ENCODE measurements around the gene RFPL2.
"Not testable (repeated sequence)": the region's sequence is repeated elsewhere in the genome, so short reads cannot be mapped to it uniquely, and the experiment has no call there.

RFPL2 gene

GRCh38 chr22:32164075-32164860 is 40.6 kb downstream of the RFPL2 start:
- DNase-seq (ENCODE audit: low read depth): no peak

DNA sequence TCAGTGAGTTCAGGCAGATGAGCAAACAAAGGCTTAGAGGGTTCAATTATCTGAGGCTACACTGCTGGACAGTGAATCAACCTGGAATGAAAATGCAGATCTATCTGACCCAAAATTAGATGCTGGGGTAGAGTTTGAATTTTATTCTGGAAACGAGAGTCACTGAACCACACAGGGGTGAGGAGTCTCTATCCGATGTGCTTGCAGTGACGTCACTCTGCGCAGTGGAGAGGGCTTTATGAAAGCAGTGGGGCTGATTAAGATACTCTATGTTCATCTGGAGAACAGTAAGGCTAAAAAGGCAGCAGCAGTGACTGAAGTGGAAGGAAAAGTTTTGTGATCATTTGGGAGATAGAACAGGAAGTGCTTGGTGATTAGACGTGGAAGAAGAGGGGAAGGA is 44.5 kb downstream of the RFPL2 start:
- DNase-seq (ENCODE audit: low read depth): not testable (repeated sequence)

GRCh38 chr22:32158712-32159533 is 46.0 kb downstream of the RFPL2 start, which contains the start of gene C22orf42:
Gene C22orf42 (minus strand): TSS chr22:32159303. CDS start chr22:32159215, 88 bp downstream.
- DNase-seq (ENCODE audit: low read depth): no peak

DNA sequence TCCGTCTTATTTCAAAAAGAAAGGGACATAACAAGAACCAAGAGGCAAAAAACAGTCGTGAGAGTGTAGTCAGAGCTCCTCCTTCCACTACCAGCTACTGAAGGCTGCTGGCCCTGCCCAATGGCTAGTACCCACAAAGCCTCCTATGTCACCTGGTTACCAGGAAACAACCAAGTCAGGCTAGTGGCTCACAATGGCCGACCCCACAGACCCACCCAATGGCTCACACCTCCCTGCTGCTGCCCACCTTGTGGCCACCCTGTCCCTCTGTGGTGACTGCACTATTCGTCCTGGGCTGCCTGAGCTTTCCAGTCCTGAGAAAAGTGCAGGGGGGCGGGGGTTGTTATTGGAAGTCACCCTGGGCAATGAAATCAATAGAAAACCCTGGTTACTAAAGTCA is 47.2 kb downstream of the RFPL2 start:
- DNase-seq (ENCODE audit: low read depth): not testable (repeated sequence)

- DNase-seq (ENCODE audit: low read depth): not testable (repeated sequence)
Measured at GRCh38 chr22:32154727-32155126, 50.1 kb downstream of the RFPL2 start.

GRCh38 chr22:32151641-32152040 is 53.2 kb downstream of the RFPL2 start:
- not testable (repeated sequence) for DNase-seq (ENCODE audit: low read depth)

DNA sequence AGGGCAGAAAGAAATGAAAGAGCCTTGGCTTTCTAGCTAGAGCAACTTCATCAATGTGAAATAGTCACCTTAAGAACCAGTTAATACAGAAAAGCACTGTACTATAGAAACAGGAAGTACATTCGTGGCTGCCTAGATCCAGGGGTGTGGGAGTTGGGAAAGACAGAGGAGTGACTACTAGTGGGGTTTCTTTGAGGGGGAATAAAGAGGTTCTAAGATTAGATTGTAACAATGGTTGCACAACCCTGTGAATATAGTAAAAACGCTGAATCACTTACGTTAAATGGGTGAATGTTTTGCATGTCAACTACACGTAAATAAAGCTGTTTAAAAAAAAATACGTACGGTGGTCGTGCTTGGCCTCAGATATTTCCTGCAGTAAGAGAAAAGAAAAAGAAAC is 54.2 kb downstream of the RFPL2 start:
- not testable (repeated sequence) for DNase-seq (ENCODE audit: low read depth)

DNA sequence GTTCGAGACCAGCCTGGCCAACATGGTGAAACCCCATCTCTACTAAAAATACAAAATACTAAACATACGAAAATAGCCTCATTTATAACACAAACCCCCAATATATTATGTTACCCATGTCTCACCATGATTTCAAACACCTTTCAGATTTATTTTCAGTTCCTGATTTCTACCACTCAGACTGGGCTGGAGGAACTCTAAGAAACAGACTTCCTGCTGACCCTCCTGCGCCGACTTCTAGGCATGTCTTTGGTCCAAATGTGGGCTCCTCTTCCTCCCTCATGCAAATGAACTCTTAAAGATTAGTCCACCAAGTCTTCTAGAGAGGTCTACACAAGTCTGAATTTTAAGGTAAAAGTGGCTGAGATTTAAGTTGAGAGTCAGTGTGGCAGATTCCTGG is 56.5 kb downstream of the RFPL2 start:
- not testable (repeated sequence) for DNase-seq (ENCODE audit: low read depth)

DNA sequence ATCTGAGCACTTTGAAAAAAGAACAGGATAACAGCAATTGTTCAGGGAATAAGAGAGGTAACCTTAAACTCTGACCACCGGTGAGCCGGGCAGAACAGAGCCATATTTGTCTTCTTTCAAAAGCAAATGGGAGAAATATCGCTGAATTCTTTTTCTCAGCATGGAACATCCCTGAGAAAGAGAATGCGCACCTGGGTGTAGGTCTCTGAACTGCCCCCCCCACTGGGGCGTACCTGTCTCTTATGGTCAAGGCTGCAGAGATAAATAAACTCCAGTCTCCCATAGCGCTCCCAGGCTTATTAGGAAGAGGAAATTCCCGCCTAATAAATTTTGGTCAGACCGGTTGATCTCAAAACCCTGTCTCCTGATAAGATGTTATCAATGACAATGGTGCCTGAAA is 57.7 kb downstream of the RFPL2 start:
- DNase-seq (ENCODE audit: low read depth): not testable (repeated sequence)

- DNase-seq (ENCODE audit: low read depth): no peak
Measured at GRCh38 chr22:32144496-32145274, 60.2 kb downstream of the RFPL2 start.

- DNase-seq (ENCODE audit: low read depth): no peak
Measured at GRCh38 chr22:32142600-32142999, 62.3 kb downstream of the RFPL2 start.

- not testable (repeated sequence) for DNase-seq (ENCODE audit: low read depth)
Measured at GRCh38 chr22:32140688-32141087, 64.2 kb downstream of the RFPL2 start.

Data from stimulated activated CD8-positive, alpha-beta memory T cell treated with anti-CD3 and anti-CD28 coated beads, Interleukin-7, amount 100 ng/mL, for 24 hours (primary cell).